ENCODE measurements around the gene RFC1. TPM values are rescaled to one million over a fixed set of nuclear protein-coding genes. Genes with fewer than 3 reads are reported as not detected.

RFC1 gene
- total and polyA plus RNA-seq, 9 of the 15 experiments (the other 6 are each of a cell fraction or from before 2014, with no cell fraction given) = 16.8 to 85.6 (median 45.2) TPM

DNA sequence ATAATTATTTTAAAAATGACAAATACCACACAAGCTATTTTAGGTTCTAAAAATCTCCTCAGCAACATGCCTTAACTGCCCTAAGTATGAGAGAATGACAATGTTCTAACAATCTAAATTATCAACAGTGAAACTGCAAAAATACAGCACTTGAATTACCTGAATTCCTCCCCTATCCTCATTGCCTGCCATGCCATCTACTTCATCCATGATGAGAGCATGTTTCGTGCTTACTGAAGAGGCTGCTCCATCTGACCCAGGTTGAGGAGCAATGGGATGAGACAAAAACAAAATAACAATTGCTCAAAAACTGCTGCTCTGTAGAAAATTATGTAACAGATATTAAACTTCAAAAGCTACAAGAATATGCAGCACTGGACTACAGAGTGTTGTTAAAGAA, 63.3 kb downstream of the RFC1 start (continued):
- TF ChIP-seq, protein P1, sequence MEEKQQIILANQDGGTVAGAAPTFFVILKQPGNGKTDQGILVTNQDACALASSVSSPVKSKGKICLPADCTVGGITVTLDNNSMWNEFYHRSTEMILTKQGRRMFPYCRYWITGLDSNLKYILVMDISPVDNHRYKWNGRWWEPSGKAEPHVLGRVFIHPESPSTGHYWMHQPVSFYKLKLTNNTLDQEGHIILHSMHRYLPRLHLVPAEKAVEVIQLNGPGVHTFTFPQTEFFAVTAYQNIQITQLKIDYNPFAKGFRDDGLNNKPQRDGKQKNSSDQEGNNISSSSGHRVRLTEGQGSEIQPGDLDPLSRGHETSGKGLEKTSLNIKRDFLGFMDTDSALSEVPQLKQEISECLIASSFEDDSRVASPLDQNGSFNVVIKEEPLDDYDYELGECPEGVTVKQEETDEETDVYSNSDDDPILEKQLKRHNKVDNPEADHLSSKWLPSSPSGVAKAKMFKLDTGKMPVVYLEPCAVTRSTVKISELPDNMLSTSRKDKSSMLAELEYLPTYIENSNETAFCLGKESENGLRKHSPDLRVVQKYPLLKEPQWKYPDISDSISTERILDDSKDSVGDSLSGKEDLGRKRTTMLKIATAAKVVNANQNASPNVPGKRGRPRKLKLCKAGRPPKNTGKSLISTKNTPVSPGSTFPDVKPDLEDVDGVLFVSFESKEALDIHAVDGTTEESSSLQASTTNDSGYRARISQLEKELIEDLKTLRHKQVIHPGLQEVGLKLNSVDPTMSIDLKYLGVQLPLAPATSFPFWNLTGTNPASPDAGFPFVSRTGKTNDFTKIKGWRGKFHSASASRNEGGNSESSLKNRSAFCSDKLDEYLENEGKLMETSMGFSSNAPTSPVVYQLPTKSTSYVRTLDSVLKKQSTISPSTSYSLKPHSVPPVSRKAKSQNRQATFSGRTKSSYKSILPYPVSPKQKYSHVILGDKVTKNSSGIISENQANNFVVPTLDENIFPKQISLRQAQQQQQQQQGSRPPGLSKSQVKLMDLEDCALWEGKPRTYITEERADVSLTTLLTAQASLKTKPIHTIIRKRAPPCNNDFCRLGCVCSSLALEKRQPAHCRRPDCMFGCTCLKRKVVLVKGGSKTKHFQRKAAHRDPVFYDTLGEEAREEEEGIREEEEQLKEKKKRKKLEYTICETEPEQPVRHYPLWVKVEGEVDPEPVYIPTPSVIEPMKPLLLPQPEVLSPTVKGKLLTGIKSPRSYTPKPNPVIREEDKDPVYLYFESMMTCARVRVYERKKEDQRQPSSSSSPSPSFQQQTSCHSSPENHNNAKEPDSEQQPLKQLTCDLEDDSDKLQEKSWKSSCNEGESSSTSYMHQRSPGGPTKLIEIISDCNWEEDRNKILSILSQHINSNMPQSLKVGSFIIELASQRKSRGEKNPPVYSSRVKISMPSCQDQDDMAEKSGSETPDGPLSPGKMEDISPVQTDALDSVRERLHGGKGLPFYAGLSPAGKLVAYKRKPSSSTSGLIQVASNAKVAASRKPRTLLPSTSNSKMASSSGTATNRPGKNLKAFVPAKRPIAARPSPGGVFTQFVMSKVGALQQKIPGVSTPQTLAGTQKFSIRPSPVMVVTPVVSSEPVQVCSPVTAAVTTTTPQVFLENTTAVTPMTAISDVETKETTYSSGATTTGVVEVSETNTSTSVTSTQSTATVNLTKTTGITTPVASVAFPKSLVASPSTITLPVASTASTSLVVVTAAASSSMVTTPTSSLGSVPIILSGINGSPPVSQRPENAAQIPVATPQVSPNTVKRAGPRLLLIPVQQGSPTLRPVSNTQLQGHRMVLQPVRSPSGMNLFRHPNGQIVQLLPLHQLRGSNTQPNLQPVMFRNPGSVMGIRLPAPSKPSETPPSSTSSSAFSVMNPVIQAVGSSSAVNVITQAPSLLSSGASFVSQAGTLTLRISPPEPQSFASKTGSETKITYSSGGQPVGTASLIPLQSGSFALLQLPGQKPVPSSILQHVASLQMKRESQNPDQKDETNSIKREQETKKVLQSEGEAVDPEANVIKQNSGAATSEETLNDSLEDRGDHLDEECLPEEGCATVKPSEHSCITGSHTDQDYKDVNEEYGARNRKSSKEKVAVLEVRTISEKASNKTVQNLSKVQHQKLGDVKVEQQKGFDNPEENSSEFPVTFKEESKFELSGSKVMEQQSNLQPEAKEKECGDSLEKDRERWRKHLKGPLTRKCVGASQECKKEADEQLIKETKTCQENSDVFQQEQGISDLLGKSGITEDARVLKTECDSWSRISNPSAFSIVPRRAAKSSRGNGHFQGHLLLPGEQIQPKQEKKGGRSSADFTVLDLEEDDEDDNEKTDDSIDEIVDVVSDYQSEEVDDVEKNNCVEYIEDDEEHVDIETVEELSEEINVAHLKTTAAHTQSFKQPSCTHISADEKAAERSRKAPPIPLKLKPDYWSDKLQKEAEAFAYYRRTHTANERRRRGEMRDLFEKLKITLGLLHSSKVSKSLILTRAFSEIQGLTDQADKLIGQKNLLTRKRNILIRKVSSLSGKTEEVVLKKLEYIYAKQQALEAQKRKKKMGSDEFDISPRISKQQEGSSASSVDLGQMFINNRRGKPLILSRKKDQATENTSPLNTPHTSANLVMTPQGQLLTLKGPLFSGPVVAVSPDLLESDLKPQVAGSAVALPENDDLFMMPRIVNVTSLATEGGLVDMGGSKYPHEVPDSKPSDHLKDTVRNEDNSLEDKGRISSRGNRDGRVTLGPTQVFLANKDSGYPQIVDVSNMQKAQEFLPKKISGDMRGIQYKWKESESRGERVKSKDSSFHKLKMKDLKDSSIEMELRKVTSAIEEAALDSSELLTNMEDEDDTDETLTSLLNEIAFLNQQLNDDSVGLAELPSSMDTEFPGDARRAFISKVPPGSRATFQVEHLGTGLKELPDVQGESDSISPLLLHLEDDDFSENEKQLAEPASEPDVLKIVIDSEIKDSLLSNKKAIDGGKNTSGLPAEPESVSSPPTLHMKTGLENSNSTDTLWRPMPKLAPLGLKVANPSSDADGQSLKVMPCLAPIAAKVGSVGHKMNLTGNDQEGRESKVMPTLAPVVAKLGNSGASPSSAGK (IDR thresholded peaks at IDR 0.05) = no peak
- TF ChIP-seq GTF2E2 (tag; IDR thresholded peaks at IDR 0.05) (no peak), ZBED1 (IDR thresholded peaks at IDR 0.05) (no peak), NFRKB (IDR thresholded peaks at IDR 0.05; ENCODE audit: low read depth) (no peak), ARID1B (IDR thresholded peaks at IDR 0.05) (no peak), ZNF324 (CRISPR knock-in tag; IDR thresholded peaks at IDR 0.05) (no peak), ZNF707 (CRISPR knock-in tag; conservative IDR thresholded peaks at IDR 0.05) (no peak), KDM5B (IDR thresholded peaks at IDR 0.05; ENCODE audit: insufficient replicate concordance, low read depth, low read length) (no peak)
- TF ChIP-seq, protein P2, sequence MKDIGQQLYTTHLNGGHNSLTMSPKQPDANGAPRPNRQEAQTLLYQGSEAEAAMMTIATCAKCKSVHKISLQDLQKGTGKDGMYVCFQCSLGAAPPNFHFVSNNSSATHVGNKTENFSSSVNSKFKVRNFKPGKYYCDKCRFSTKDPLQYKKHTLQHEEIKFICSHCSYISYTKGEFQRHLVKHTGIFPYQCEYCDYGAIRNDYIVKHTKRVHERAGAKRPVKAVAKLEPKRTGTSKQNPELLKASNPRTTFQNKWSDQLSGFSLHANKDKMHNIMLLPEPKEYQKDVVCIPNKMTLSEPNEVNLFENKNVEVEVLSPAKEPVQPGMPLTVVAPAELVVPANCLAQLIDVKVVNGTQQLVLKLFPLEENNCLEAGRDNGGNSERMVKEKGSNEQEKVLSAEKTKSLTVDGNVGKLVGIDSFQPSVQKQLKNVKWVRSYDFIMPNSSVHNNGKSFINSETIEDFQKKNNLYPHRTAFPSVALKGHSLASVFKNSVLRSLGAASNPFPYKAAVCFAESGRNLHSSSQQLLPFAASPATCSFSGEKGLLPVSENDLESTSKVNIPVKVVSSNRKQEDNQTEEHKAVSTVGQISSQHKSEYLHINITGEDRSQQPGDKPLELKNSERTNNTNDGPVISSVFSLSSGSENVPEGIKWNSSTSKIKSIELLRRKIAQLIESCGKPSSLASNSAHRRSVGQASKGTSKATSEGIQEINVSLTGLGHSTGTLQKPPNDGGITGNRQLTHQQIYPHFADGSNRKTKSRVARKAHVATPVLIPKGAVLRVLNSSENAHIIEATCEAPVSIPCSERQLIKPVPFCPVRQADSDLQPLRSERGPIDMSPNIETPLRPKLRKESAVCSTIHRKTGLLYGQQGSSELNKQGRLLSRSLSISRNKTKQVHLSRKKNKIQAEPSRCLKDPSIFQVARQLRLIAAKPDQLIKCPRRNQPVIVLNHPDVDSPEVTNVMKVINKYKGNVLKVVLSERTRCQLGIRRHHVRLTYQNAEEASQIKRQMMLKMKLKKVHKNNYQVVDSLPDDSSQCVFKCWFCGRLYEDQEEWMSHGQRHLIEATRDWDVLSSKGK (CRISPR knock-in tag; IDR thresholded peaks at IDR 0.05) = no peak
